ENCODE measurements around the gene PRR5.
A peak's percentile ranks its signal among the peaks of the same experiment; 100 is the strongest.

The PRR5 gene

GRCh38 chr22:44755956-44756361 lies 54.0 kb downstream of the PRR5 start:
- peak overlapping the region; percentile 34 for H3K4me3 ChIP-seq (ENCODE audit: low read length)
- peak; percentile 90 for DNase-seq (ENCODE audit: low read depth)
- no peak for TF ChIP-seq CTCF (IDR thresholded peaks at IDR 0.05; ENCODE audit: insufficient read depth, low read depth, low read length, missing control alignments)

GRCh38 chr22:44758344-44758973 lies 56.5 kb downstream of the PRR5 start:
- DNase-seq (ENCODE audit: low read depth): peak; percentile 79
- TF ChIP-seq CTCF (IDR thresholded peaks at IDR 0.05; ENCODE audit: insufficient read depth, low read depth, low read length, missing control alignments): no peak

GRCh38 chr22:44759001-44759400 lies 57.0 kb downstream of the PRR5 start:
- TF ChIP-seq CTCF (IDR thresholded peaks at IDR 0.05; ENCODE audit: insufficient read depth, low read depth, low read length, missing control alignments): no peak
- DNase-seq (ENCODE audit: low read depth): no peak
- no peak overlapping the region for H3K4me3 ChIP-seq (ENCODE audit: low read length)

More at GRCh38 chr22:44758344-44758973, 56.5 kb downstream of the PRR5 start:
- no peak overlapping the region for H3K4me3 ChIP-seq (ENCODE audit: low read length)

- no peak overlapping the region for H3K4me3 ChIP-seq (ENCODE audit: low read length)
- TF ChIP-seq CTCF (IDR thresholded peaks at IDR 0.05; ENCODE audit: insufficient read depth, low read depth, low read length, missing control alignments): no peak
- DNase-seq (ENCODE audit: low read depth): no peak
These were observed 57.7 kb downstream of the PRR5 start for GRCh38 chr22:44759430-44760310.

GRCh38 chr22:44760476-44760875 lies 58.5 kb downstream of the PRR5 start:
- no peak overlapping the region for H3K4me3 ChIP-seq (ENCODE audit: low read length)
- DNase-seq (ENCODE audit: low read depth): no peak
- no peak for TF ChIP-seq CTCF (IDR thresholded peaks at IDR 0.05; ENCODE audit: insufficient read depth, low read depth, low read length, missing control alignments)

- DNase-seq (ENCODE audit: low read depth): no peak
- TF ChIP-seq CTCF (IDR thresholded peaks at IDR 0.05; ENCODE audit: insufficient read depth, low read depth, low read length, missing control alignments): no peak
These were observed 59.0 kb downstream of the PRR5 start for GRCh38 chr22:44761025-44761424.

More at GRCh38 chr22:44761025-44761424, 59.0 kb downstream of the PRR5 start:
- no peak overlapping the region for H3K4me3 ChIP-seq (ENCODE audit: low read length)

All from epithelial cell of esophagus (primary cell).